GM12878 (cell line): ENCODE results near the gene MRNIP.

Experiments used
- KDM1A ChIP-seq: fragments of 200-600 bp; sonication (generic); IDR thresholded peaks from 2 replicates; pipeline ENCODE4 v1.6.1; 2016; ENCODE audit warnings: borderline replicate concordance
- POLR2AphosphoS5 ChIP-seq: IDR thresholded peaks from 2 replicates; pipeline ENCODE4 v1.6.1; 2011; ENCODE audit warnings: mild to moderate bottlenecking, low read length, inconsistent platforms
- SIX5 ChIP-seq: IDR thresholded peaks from 2 replicates; pipeline ENCODE4 v1.6.1; 2011; ENCODE audit warnings: mild to moderate bottlenecking, low read depth, low read length, moderate library complexity; ENCODE audit not compliant: severe bottlenecking
- SMAD1 ChIP-seq: fragments of 450-650 bp; IDR thresholded peaks from 2 replicates; pipeline ENCODE4 v1.6.1; 2018; ENCODE audit warnings: mild to moderate bottlenecking, low read depth; ENCODE audit not compliant: partially characterized antibody
- SUZ12 ChIP-seq: fragments of 200-600 bp; sonication (generic); IDR thresholded peaks from one replicate; pipeline ENCODE4 v1.6.1; 2018; ENCODE audit warnings: antibody characterized with exemption, mild to moderate bottlenecking; ENCODE audit not compliant: unreplicated experiment
- TF ChIP-seq, protein P1 (sequence below): fragments of 450-650 bp; IDR thresholded peaks from 2 replicates; pipeline ENCODE4 v1.6.1; 2017; ENCODE audit warnings: borderline replicate concordance
- TF ChIP-seq, protein P2 (sequence below), 3 experiments: IDR thresholded peaks in 2 of 3; conservative IDR thresholded peaks in 1 of 3; 2 replicates each; pipeline ENCODE4 v1.5.1; 2011; ENCODE audit warnings: low read depth in 3 of 3, low read length in 3 of 3, mild to moderate bottlenecking in 3 of 3, control low read depth in 2 of 3, moderate library complexity in 2 of 3, inconsistent platforms in 1 of 3, mixed read lengths in 1 of 3; ENCODE audit not compliant: control insufficient read depth in 2 of 3, insufficient read depth in 1 of 3; ENCODE audit errors: extremely low read depth in 1 of 3
- TF ChIP-seq, protein P3 (sequence below): fragments of 450-650 bp; IDR thresholded peaks from 2 replicates; pipeline ENCODE4 v1.6.1; 2017; ENCODE audit warnings: mild to moderate bottlenecking, moderate library complexity
- TF ChIP-seq, protein P4 (sequence below): fragments of 450-650 bp; formaldehyde crosslinking; IDR thresholded peaks from 2 replicates; pipeline ENCODE4 v1.5.0; 2022; ENCODE audit warnings: mild to moderate bottlenecking, missing genetic modification characterization

DNA sequence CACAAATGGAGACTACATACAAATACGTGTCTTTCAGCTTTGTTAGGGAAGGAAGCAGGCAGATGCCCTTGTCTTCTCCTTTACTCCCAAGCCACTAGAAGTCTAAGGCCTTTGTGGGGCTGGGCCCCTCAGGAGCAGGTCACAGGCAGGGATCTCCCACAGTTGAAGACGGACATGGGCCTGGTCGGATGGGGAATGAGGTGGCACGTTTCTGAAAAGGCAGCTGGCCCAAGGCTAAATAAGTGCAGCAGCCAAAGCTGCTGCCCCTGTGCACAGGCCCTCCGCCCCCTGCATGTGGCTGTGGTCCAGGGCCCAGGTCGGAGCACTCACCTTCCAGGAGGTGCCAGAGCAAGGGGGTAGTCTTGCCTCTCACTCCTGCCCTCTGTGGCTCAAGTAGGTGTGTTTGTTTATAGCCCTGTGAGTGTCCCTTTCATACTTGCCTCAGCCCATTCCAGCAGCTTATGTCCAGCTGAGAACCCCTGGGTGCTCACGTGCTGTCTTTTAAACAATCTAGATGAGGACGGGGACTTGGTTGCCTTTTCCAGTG is 36.1 kb downstream of the MRNIP start:
- TF ChIP-seq, protein P1, sequence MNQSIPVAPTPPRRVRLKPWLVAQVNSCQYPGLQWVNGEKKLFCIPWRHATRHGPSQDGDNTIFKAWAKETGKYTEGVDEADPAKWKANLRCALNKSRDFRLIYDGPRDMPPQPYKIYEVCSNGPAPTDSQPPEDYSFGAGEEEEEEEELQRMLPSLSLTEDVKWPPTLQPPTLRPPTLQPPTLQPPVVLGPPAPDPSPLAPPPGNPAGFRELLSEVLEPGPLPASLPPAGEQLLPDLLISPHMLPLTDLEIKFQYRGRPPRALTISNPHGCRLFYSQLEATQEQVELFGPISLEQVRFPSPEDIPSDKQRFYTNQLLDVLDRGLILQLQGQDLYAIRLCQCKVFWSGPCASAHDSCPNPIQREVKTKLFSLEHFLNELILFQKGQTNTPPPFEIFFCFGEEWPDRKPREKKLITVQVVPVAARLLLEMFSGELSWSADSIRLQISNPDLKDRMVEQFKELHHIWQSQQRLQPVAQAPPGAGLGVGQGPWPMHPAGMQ = no peak
- TF ChIP-seq, protein P2, sequence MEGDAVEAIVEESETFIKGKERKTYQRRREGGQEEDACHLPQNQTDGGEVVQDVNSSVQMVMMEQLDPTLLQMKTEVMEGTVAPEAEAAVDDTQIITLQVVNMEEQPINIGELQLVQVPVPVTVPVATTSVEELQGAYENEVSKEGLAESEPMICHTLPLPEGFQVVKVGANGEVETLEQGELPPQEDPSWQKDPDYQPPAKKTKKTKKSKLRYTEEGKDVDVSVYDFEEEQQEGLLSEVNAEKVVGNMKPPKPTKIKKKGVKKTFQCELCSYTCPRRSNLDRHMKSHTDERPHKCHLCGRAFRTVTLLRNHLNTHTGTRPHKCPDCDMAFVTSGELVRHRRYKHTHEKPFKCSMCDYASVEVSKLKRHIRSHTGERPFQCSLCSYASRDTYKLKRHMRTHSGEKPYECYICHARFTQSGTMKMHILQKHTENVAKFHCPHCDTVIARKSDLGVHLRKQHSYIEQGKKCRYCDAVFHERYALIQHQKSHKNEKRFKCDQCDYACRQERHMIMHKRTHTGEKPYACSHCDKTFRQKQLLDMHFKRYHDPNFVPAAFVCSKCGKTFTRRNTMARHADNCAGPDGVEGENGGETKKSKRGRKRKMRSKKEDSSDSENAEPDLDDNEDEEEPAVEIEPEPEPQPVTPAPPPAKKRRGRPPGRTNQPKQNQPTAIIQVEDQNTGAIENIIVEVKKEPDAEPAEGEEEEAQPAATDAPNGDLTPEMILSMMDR (IDR thresholded peaks at IDR 0.05 in 2 of 3, conservative IDR thresholded peaks at IDR 0.05 in 1 of 3; ENCODE audit: control insufficient read depth in 2 of 3, extremely low read depth in 1 of 3, insufficient read depth in 1 of 3, low read depth in 3 of 3, low read length in 3 of 3) = no peak
- TF ChIP-seq, protein P3, sequence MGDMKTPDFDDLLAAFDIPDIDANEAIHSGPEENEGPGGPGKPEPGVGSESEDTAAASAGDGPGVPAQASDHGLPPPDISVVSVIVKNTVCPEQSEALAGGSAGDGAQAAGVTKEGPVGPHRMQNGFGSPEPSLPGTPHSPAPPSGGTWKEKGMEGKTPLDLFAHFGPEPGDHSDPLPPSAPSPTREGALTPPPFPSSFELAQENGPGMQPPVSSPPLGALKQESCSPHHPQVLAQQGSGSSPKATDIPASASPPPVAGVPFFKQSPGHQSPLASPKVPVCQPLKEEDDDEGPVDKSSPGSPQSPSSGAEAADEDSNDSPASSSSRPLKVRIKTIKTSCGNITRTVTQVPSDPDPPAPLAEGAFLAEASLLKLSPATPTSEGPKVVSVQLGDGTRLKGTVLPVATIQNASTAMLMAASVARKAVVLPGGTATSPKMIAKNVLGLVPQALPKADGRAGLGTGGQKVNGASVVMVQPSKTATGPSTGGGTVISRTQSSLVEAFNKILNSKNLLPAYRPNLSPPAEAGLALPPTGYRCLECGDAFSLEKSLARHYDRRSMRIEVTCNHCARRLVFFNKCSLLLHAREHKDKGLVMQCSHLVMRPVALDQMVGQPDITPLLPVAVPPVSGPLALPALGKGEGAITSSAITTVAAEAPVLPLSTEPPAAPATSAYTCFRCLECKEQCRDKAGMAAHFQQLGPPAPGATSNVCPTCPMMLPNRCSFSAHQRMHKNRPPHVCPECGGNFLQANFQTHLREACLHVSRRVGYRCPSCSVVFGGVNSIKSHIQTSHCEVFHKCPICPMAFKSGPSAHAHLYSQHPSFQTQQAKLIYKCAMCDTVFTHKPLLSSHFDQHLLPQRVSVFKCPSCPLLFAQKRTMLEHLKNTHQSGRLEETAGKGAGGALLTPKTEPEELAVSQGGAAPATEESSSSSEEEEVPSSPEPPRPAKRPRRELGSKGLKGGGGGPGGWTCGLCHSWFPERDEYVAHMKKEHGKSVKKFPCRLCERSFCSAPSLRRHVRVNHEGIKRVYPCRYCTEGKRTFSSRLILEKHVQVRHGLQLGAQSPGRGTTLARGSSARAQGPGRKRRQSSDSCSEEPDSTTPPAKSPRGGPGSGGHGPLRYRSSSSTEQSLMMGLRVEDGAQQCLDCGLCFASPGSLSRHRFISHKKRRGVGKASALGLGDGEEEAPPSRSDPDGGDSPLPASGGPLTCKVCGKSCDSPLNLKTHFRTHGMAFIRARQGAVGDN = no peak
- TF ChIP-seq, protein P4, sequence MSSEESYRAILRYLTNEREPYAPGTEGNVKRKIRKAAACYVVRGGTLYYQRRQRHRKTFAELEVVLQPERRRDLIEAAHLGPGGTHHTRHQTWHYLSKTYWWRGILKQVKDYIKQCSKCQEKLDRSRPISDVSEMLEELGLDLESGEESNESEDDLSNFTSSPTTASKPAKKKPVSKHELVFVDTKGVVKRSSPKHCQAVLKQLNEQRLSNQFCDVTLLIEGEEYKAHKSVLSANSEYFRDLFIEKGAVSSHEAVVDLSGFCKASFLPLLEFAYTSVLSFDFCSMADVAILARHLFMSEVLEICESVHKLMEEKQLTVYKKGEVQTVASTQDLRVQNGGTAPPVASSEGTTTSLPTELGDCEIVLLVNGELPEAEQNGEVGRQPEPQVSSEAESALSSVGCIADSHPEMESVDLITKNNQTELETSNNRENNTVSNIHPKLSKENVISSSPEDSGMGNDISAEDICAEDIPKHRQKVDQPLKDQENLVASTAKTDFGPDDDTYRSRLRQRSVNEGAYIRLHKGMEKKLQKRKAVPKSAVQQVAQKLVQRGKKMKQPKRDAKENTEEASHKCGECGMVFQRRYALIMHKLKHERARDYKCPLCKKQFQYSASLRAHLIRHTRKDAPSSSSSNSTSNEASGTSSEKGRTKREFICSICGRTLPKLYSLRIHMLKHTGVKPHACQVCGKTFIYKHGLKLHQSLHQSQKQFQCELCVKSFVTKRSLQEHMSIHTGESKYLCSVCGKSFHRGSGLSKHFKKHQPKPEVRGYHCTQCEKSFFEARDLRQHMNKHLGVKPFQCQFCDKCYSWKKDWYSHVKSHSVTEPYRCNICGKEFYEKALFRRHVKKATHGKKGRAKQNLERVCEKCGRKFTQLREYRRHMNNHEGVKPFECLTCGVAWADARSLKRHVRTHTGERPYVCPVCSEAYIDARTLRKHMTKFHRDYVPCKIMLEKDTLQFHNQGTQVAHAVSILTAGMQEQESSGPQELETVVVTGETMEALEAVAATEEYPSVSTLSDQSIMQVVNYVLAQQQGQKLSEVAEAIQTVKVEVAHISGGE (CRISPR knock-in tag) = no peak
- TF ChIP-seq SUZ12 (no peak), SMAD1 (no peak), KDM1A (no peak), POLR2AphosphoS5 (0 out of 2 replicates have a peak, but pooled peaks have one; percentile 13), SIX5 (no peak)
